GM23338 (cell line): ENCODE results near the gene ESPL1.

Source experiments
- CREB1 ChIP-seq: fragments of 250-450 bp; sonication (Bioruptor Pico); IDR thresholded peaks from 2 replicates; pipeline ENCODE4 v1.5.0; 2020; ENCODE audit warnings: low read depth, mild to moderate bottlenecking, moderate library complexity
- CTCF ChIP-seq, 2 experiments: fragments of 200-600 bp in 1 of 2; sonication (generic) in 1 of 2; conservative IDR thresholded peaks; 2 replicates each; pipeline versions ENCODE4 v1.5.1 to v1.6.1; 2016 to 2017; ENCODE audit warnings: antibody characterized with exemption in 2 of 2, low read depth in 2 of 2, mild to moderate bottlenecking in 2 of 2, moderate library complexity in 1 of 2
- ETS1 ChIP-seq: IDR thresholded peaks from 2 replicates; pipeline ENCODE4 v1.6.1; 2016; ENCODE audit warnings: antibody characterized with exemption
- EZH2 ChIP-seq: fragments of 200-600 bp; sonication (generic); IDR thresholded peaks from one replicate; pipeline ENCODE4 v1.8.0; 2017; ENCODE audit warnings: antibody characterized with exemption, mild to moderate bottlenecking, low read depth; ENCODE audit not compliant: unreplicated experiment
- EZH2phosphoT487 ChIP-seq: fragments of 200-600 bp; sonication (generic); IDR thresholded peaks from one replicate; pipeline ENCODE4 v1.8.1; 2018; ENCODE audit warnings: antibody characterized with exemption; ENCODE audit not compliant: unreplicated experiment
- JUNB ChIP-seq: IDR thresholded peaks from one replicate; pipeline ENCODE4 v1.6.1; 2016; ENCODE audit warnings: antibody characterized with exemption; ENCODE audit not compliant: unreplicated experiment
- NANOG ChIP-seq: IDR thresholded peaks from 2 replicates; pipeline ENCODE4 v1.6.1; 2016; ENCODE audit warnings: antibody characterized with exemption, borderline replicate concordance
- POLR2AphosphoS5 ChIP-seq: IDR thresholded peaks from 2 replicates; pipeline ENCODE4 v1.6.1; 2016; ENCODE audit warnings: antibody characterized with exemption, low read depth
- REST ChIP-seq: IDR thresholded peaks from one replicate; pipeline ENCODE4 v1.6.1; 2018; ENCODE audit warnings: antibody characterized with exemption; ENCODE audit not compliant: unreplicated experiment
- STAT1 ChIP-seq: IDR thresholded peaks from one replicate; pipeline ENCODE4 v1.6.1; 2016; ENCODE audit warnings: antibody characterized with exemption; ENCODE audit not compliant: unreplicated experiment
- ZNF114 ChIP-seq: fragments of 250-450 bp; sonication (Bioruptor Pico); IDR thresholded peaks from 2 replicates; pipeline ENCODE4 v1.5.0; 2020; ENCODE audit warnings: mild to moderate bottlenecking, moderate library complexity
- ZNF331 ChIP-seq: fragments of 250-450 bp; sonication (Bioruptor Pico); IDR thresholded peaks from 2 replicates; pipeline ENCODE4 v1.5.0; 2020; ENCODE audit warnings: low read depth, mild to moderate bottlenecking, moderate library complexity

GRCh38 chr12:53328043-53328435 is 59.9 kb downstream of the ESPL1 start:
- TF ChIP-seq CTCF (conservative IDR thresholded peaks at IDR 0.05; ENCODE audit: low read depth in 2 of 2) = 0 out of 4 replicates have a peak, but pooled peaks have one; percentile 15 to 23
- TF ChIP-seq EZH2phosphoT487 = no peak
- TF ChIP-seq POLR2AphosphoS5 = no peak
- TF ChIP-seq REST = no peak
- no peak for TF ChIP-seq EZH2
- TF ChIP-seq NANOG = no peak
- no peak for TF ChIP-seq STAT1
- no peak for TF ChIP-seq CREB1 (CRISPR knock-in tag)
- no peak for TF ChIP-seq ETS1
- no peak for TF ChIP-seq ZNF331 (CRISPR knock-in tag)
- no peak for TF ChIP-seq ZNF114 (CRISPR knock-in tag)
- no peak for TF ChIP-seq JUNB
